Panc1 (cell line): Measurements from ENCODE around the gene PDGFD. TPM values are rescaled to one million over a fixed set of nuclear protein-coding genes. Genes with fewer than 3 reads are reported as not detected.

Source experiments
- ATAC-seq: fragments of 200-7000 bp; cut with Tn5 transposase; 2 replicates; pipeline ENCODE4 v1.9.1; 2020; ENCODE audit warnings: mild to moderate bottlenecking, moderate library complexity
- BruUV-seq: library from RNA; stranded (reverse); fragments of 400-500 nt; replicated peaks from 2 replicates; lab custom pipeline; 2021; lab: Mats Ljungman, UMichigan
- CTCF ChIA-PET: fragments of 300-600 bp; sonication (Branson Sonifier 250); formaldehyde crosslinking; loops from one replicate; lab custom pipeline; 2022; ENCODE audit warnings: antibody characterized with exemption; lab: Charles Lee
- POLR2A ChIA-PET: fragments of 300-600 bp; sonication (Branson Sonifier 250); formaldehyde crosslinking; loops from one replicate; lab custom pipeline; 2022; ENCODE audit warnings: antibody characterized with exemption; lab: Charles Lee
- DNase-seq: peaks from one replicate; pipeline ENCODE4 v3.0.0-alpha.2; 2010; ENCODE audit warnings: low read depth, low spot score
- H3K27ac ChIP-seq: 2 replicates; pipeline ENCODE4 v1.5.1; 2011; ENCODE audit warnings: mild to moderate bottlenecking, low read length, inconsistent platforms
- H3K27me3 ChIP-seq: fragments of 200-500 bp; sonication (Bioruptor generic); 2 replicates; pipeline ENCODE4 v1.6.0; 2014; ENCODE audit warnings: low read length, inconsistent platforms; ENCODE audit not compliant: control insufficient read depth, insufficient read depth
- H3K36me3 ChIP-seq: fragments of 200-500 bp; sonication (Bioruptor generic); 2 replicates; pipeline ENCODE4 v1.5.1; 2014; ENCODE audit warnings: inconsistent platforms, mild to moderate bottlenecking, low read length, moderate library complexity; ENCODE audit not compliant: control insufficient read depth, insufficient read depth
- H3K4me1 ChIP-seq: 2 replicates; pipeline ENCODE4 v1.5.1; 2011; ENCODE audit warnings: inconsistent platforms, mild to moderate bottlenecking, low read length, moderate library complexity; ENCODE audit not compliant: control insufficient read depth, insufficient read depth
- H3K4me3 ChIP-seq, 2 experiments: 2 replicates each; pipeline ENCODE4 v1.5.1; 2011 to 2012; ENCODE audit warnings: low read depth in 2 of 2, low read length in 2 of 2, mild to moderate bottlenecking in 2 of 2, inconsistent platforms in 1 of 2, moderate library complexity in 1 of 2
- H3K9me3 ChIP-seq: fragments of 200-500 bp; sonication (Bioruptor generic); 2 replicates; pipeline ENCODE4 v1.5.1; 2014; ENCODE audit warnings: low read depth, mild to moderate bottlenecking, inconsistent platforms, low read length, moderate library complexity; ENCODE audit not compliant: control insufficient read depth, insufficient read depth
- CTCF ChIP-seq: fragments of 450-650 bp; IDR thresholded peaks from 2 replicates; pipeline ENCODE4 v1.5.1; 2017; ENCODE audit warnings: mild to moderate bottlenecking
- POLR2AphosphoS5 ChIP-seq: IDR thresholded peaks from 2 replicates; pipeline ENCODE4 v1.6.1; 2012; ENCODE audit warnings: mild to moderate bottlenecking, low read depth, low read length, moderate library complexity
- REST ChIP-seq, 2 experiments: IDR thresholded peaks; 2 replicates each; pipeline ENCODE4 v1.6.1; 2011 to 2012; ENCODE audit warnings: low read depth in 2 of 2, control low read depth in 1 of 2, low read length in 1 of 2, mild to moderate bottlenecking in 1 of 2, moderate library complexity in 1 of 2; ENCODE audit not compliant: insufficient read depth in 1 of 2
- SIN3A ChIP-seq: IDR thresholded peaks from 2 replicates; pipeline ENCODE4 v1.6.1; 2012; ENCODE audit warnings: low read depth, mild to moderate bottlenecking, low read length, moderate library complexity, borderline replicate concordance; ENCODE audit not compliant: insufficient read depth
- TCF7L2 ChIP-seq: IDR thresholded peaks from 2 replicates; pipeline ENCODE4 v1.6.1; 2011; ENCODE audit warnings: mild to moderate bottlenecking, low read depth, low read length, inconsistent platforms
- in situ Hi-C: cut with HindIII; loops from 2 replicates; pipeline ENCODE4 v1.10.0; 2016; ENCODE audit warnings: low sequenced_read_pairs, low pct_unique_long_range_greater_than_20kb
- intact Hi-C: fragments of 100-400 bp; cut with micrococcal nuclease; formaldehyde crosslinking; loops from one replicate; pipeline ENCODE4 v1.10.0; 2022; ENCODE audit not compliant: unreplicated experiment
- total RNA-seq: library from RNA; stranded (reverse); gene quantifications from one replicate; pipeline ENCODE4 v1.2.1, GENCODE V29; 2021; ENCODE audit not compliant: unreplicated experiment

The PDGFD gene
- total RNA-seq, 1 experiment from 2014 or later = 1.3 TPM

GRCh38 chr11:104089481-104089880 is 74.5 kb downstream of the PDGFD start:
- H3K9me3 ChIP-seq = no peaks in the 10 kb centered on the region
- ATAC-seq = no peak
- no TSS peak for BruUV-seq
- no peak overlapping the region for H3K4me3 ChIP-seq
- TF ChIP-seq TCF7L2 (no peak), CTCF (no peak), POLR2AphosphoS5 (no peak), SIN3A (no peak), REST (IDR thresholded peaks at IDR 0.05; ENCODE audit: insufficient read depth in 1 of 2, low read depth in 2 of 2, low read length in 1 of 2) (no peak)
- DNase-seq = no peak
- no peaks in the 10 kb centered on the region for H3K27me3 ChIP-seq
- in situ Hi-C loops = no loop called here
- H3K4me1 ChIP-seq = no peaks in the 10 kb centered on the region
- ChIA-PET POLR2A (no interaction called here), CTCF (no interaction called here)
- H3K27ac ChIP-seq = no peak overlapping the region
- intact Hi-C loops = no loop called here
- H3K36me3 ChIP-seq = no peaks in the 10 kb centered on the region

- DNase-seq (no peak), ATAC-seq (no peak)
- TF ChIP-seq POLR2AphosphoS5 (no peak), TCF7L2 (no peak), REST (IDR thresholded peaks at IDR 0.05; ENCODE audit: insufficient read depth in 1 of 2, low read depth in 2 of 2, low read length in 1 of 2) (no peak), CTCF (no peak), SIN3A (no peak)
- no TSS peak for BruUV-seq
- Histone ChIP-seq H3K4me3 (no peak overlapping the region), H3K27ac (no peak overlapping the region), H3K27me3 (no peaks in the 10 kb centered on the region), H3K36me3 (no peaks in the 10 kb centered on the region), H3K9me3 (no peaks in the 10 kb centered on the region), H3K4me1 (no peaks in the 10 kb centered on the region)
- CTCF ChIA-PET = interaction anchor here (0.7 kb wide), 1 partner anchor 13 kb away, joined by 6 read pairs; no protein-coding TSS in a partner anchor
- intact Hi-C loops (no loop called here), in situ Hi-C loops (no loop called here)
- POLR2A ChIA-PET = no interaction called here
Observed at GRCh38 chr11:104086621-104087020, 77.3 kb downstream of the PDGFD start.
